GM12878 (cell line): ENCODE results near the gene PEX11B.

Experiments used
- FOXM1 ChIP-seq: IDR thresholded peaks from 2 replicates; pipeline ENCODE4 v1.6.1; 2012; ENCODE audit warnings: low read depth, mild to moderate bottlenecking, inconsistent platforms, low read length, moderate library complexity
- JUNB ChIP-seq: IDR thresholded peaks from 2 replicates; pipeline ENCODE4 v1.6.1; 2016; ENCODE audit warnings: antibody characterized with exemption, mild to moderate bottlenecking
- MXI1 ChIP-seq: fragments of 150-350 bp; IDR thresholded peaks from 2 replicates; pipeline ENCODE4 v1.6.1; 2011; ENCODE audit warnings: low read depth, mild to moderate bottlenecking, inconsistent platforms, low read length, improper control_type of control experiment
- NR2C2 ChIP-seq: IDR thresholded peaks from 2 replicates; pipeline ENCODE4 v1.6.1; 2011; ENCODE audit warnings: borderline replicate concordance, low read depth; ENCODE audit not compliant: control insufficient read depth, insufficient read length
- POLR2AphosphoS2 ChIP-seq: IDR thresholded peaks from 2 replicates; pipeline ENCODE4 v1.6.1; 2011; ENCODE audit warnings: low read depth, mild to moderate bottlenecking, low read length, improper control_type of control experiment, moderate library complexity
- TF ChIP-seq, protein P1 (sequence below), 3 experiments: IDR thresholded peaks in 2 of 3; conservative IDR thresholded peaks in 1 of 3; 2 replicates each; pipeline ENCODE4 v1.5.1; 2011; ENCODE audit warnings: low read depth in 3 of 3, low read length in 3 of 3, mild to moderate bottlenecking in 3 of 3, control low read depth in 2 of 3, moderate library complexity in 2 of 3, inconsistent platforms in 1 of 3, mixed read lengths in 1 of 3; ENCODE audit not compliant: control insufficient read depth in 2 of 3, insufficient read depth in 1 of 3; ENCODE audit errors: extremely low read depth in 1 of 3
- TF ChIP-seq, protein P2 (sequence below): IDR thresholded peaks from 2 replicates; pipeline ENCODE4 v1.6.1; 2012; ENCODE audit warnings: mild to moderate bottlenecking, low read depth, low read length

DNA sequence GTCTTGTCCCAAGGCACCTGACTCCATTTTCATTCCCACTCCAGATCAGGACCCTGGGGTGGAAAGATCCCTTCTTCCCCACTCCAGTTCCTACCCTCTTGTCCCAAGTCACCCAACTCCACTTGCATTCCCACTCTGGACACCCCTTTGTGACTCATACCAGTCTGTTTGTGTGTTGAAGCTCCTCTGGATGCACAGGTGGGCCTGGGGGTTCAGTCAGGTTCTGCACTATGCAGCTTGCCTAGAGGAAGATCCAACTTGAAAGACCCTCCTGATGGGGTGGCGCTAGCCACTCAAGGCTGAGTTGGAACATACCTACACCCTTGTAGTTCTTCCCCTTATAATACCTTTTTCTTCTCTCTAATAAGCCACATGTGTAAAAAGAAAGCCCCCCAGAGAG, 23.0 kb downstream of the PEX11B start:
- TF ChIP-seq, protein P1, sequence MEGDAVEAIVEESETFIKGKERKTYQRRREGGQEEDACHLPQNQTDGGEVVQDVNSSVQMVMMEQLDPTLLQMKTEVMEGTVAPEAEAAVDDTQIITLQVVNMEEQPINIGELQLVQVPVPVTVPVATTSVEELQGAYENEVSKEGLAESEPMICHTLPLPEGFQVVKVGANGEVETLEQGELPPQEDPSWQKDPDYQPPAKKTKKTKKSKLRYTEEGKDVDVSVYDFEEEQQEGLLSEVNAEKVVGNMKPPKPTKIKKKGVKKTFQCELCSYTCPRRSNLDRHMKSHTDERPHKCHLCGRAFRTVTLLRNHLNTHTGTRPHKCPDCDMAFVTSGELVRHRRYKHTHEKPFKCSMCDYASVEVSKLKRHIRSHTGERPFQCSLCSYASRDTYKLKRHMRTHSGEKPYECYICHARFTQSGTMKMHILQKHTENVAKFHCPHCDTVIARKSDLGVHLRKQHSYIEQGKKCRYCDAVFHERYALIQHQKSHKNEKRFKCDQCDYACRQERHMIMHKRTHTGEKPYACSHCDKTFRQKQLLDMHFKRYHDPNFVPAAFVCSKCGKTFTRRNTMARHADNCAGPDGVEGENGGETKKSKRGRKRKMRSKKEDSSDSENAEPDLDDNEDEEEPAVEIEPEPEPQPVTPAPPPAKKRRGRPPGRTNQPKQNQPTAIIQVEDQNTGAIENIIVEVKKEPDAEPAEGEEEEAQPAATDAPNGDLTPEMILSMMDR (IDR thresholded peaks at IDR 0.05 in 2 of 3, conservative IDR thresholded peaks at IDR 0.05 in 1 of 3; ENCODE audit: control insufficient read depth in 2 of 3, extremely low read depth in 1 of 3, insufficient read depth in 1 of 3, low read depth in 3 of 3, low read length in 3 of 3) = no peak
- TF ChIP-seq NR2C2 = no peak
- TF ChIP-seq JUNB = no peak
- no peak for TF ChIP-seq FOXM1
- no peak for TF ChIP-seq POLR2AphosphoS2
- TF ChIP-seq, protein P2, sequence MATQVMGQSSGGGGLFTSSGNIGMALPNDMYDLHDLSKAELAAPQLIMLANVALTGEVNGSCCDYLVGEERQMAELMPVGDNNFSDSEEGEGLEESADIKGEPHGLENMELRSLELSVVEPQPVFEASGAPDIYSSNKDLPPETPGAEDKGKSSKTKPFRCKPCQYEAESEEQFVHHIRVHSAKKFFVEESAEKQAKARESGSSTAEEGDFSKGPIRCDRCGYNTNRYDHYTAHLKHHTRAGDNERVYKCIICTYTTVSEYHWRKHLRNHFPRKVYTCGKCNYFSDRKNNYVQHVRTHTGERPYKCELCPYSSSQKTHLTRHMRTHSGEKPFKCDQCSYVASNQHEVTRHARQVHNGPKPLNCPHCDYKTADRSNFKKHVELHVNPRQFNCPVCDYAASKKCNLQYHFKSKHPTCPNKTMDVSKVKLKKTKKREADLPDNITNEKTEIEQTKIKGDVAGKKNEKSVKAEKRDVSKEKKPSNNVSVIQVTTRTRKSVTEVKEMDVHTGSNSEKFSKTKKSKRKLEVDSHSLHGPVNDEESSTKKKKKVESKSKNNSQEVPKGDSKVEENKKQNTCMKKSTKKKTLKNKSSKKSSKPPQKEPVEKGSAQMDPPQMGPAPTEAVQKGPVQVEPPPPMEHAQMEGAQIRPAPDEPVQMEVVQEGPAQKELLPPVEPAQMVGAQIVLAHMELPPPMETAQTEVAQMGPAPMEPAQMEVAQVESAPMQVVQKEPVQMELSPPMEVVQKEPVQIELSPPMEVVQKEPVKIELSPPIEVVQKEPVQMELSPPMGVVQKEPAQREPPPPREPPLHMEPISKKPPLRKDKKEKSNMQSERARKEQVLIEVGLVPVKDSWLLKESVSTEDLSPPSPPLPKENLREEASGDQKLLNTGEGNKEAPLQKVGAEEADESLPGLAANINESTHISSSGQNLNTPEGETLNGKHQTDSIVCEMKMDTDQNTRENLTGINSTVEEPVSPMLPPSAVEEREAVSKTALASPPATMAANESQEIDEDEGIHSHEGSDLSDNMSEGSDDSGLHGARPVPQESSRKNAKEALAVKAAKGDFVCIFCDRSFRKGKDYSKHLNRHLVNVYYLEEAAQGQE = no peak
- no peak for TF ChIP-seq MXI1
